ENCODE data around the gene CAMK1D.
A peak's percentile ranks its signal among the peaks of the same experiment; 100 is the strongest.

The CAMK1D gene

GRCh38 chr10:12636571-12636970, 287.2 kb downstream of the CAMK1D start:
- H3K4me1 Mint-ChIP-seq = peaks cover 40 to 74% of the 10 kb centered on the region in 2 donors
- no peaks in the 10 kb centered on the region for H3K9me3 Mint-ChIP-seq
- H3K27me3 Mint-ChIP-seq = no peaks in the 10 kb centered on the region
- H3K27ac Mint-ChIP-seq = peak overlapping the region; percentile 94
- H3K4me3 Mint-ChIP-seq = no peak overlapping the region
- H3K36me3 Mint-ChIP-seq = peaks cover 8 to 14% of the 10 kb centered on the region in 2 donors
- DNase-seq (no peak), ATAC-seq (replicated peaks) (no peak)

- H3K9me3 Mint-ChIP-seq = no peaks in the 10 kb centered on the region
- H3K36me3 Mint-ChIP-seq = peaks cover 4 to 10% of the 10 kb centered on the region in 2 donors
- no peak for ATAC-seq (replicated peaks)
- H3K27me3 Mint-ChIP-seq = no peaks in the 10 kb centered on the region
- peaks cover 39 to 76% of the 10 kb centered on the region in 2 donors for H3K4me1 Mint-ChIP-seq
- H3K27ac Mint-ChIP-seq = peak overlapping the region; percentile 43
- DNase-seq = no peak
- H3K4me3 Mint-ChIP-seq = no peak overlapping the region
These were observed 288.3 kb downstream of the CAMK1D start for GRCh38 chr10:12637649-12638048.

GRCh38 chr10:12638103-12638502, 288.8 kb downstream of the CAMK1D start:
- no peak overlapping the region for H3K4me3 Mint-ChIP-seq
- H3K4me1 Mint-ChIP-seq = peaks cover 36 to 72% of the 10 kb centered on the region in 2 donors
- no peaks in the 10 kb centered on the region for H3K27me3 Mint-ChIP-seq
- no peaks in the 10 kb centered on the region for H3K9me3 Mint-ChIP-seq
- DNase-seq (no peak), ATAC-seq (replicated peaks) (peak; percentile 36 to 44)
- H3K36me3 Mint-ChIP-seq = peaks cover 4 to 7% of the 10 kb centered on the region in 2 donors
- H3K27ac Mint-ChIP-seq = peak overlapping the region; percentile 87

GRCh38 chr10:12638781-12639180, 289.4 kb downstream of the CAMK1D start:
- DNase-seq (no peak), ATAC-seq (replicated peaks) (no peak)
- Mint-ChIP-seq H3K9me3 (no peaks in the 10 kb centered on the region), H3K27ac (peak overlapping the region; percentile 87), H3K4me1 (peaks cover 37 to 71% of the 10 kb centered on the region in 2 donors), H3K4me3 (no peak overlapping the region), H3K36me3 (peaks cover 4 to 7% of the 10 kb centered on the region in 2 donors), H3K27me3 (no peaks in the 10 kb centered on the region)

- H3K27me3 Mint-ChIP-seq = no peaks in the 10 kb centered on the region
- DNase-seq (no peak), ATAC-seq (replicated peaks) (no peak)
- no peak overlapping the region for H3K4me3 Mint-ChIP-seq
- no peak overlapping the region for H3K27ac Mint-ChIP-seq
- no peaks in the 10 kb centered on the region for H3K9me3 Mint-ChIP-seq
- H3K4me1 Mint-ChIP-seq = peaks cover 33 to 71% of the 10 kb centered on the region in 2 donors
- peaks cover 4 to 7% of the 10 kb centered on the region in 2 donors for H3K36me3 Mint-ChIP-seq
These were observed 290.9 kb downstream of the CAMK1D start for GRCh38 chr10:12639996-12640944.

GRCh38 chr10:12642036-12642435, 292.7 kb downstream of the CAMK1D start:
- peaks cover 28 to 60% of the 10 kb centered on the region in 2 donors for H3K4me1 Mint-ChIP-seq
- peaks cover 4 to 7% of the 10 kb centered on the region in 2 donors for H3K36me3 Mint-ChIP-seq
- no peak for ATAC-seq (replicated peaks)
- no peaks in the 10 kb centered on the region for H3K9me3 Mint-ChIP-seq
- no peak overlapping the region for H3K4me3 Mint-ChIP-seq
- DNase-seq = no peak
- H3K27ac Mint-ChIP-seq = no peak overlapping the region
- no peaks in the 10 kb centered on the region for H3K27me3 Mint-ChIP-seq

- Mint-ChIP-seq H3K27ac (no peak overlapping the region), H3K4me3 (no peak overlapping the region), H3K36me3 (peaks cover 5 to 10% of the 10 kb centered on the region in 2 donors), H3K4me1 (peaks cover 28 to 56% of the 10 kb centered on the region in 2 donors), H3K9me3 (no peaks in the 10 kb centered on the region), H3K27me3 (no peaks in the 10 kb centered on the region)
- ATAC-seq (replicated peaks) (no peak), DNase-seq (no peak)
These were observed 293.9 kb downstream of the CAMK1D start for GRCh38 chr10:12643279-12643678.

GRCh38 chr10:12644380-12645144, 295.2 kb downstream of the CAMK1D start:
- H3K36me3 Mint-ChIP-seq = peaks cover 7 to 8% of the 10 kb centered on the region in 2 donors
- H3K27ac Mint-ChIP-seq = peak overlapping the region; percentile 57
- peak overlapping the region; percentile 7 to 15 for H3K4me3 Mint-ChIP-seq
- DNase-seq (no peak), ATAC-seq (replicated peaks) (peak; percentile 90 to 92)
- H3K9me3 Mint-ChIP-seq = no peaks in the 10 kb centered on the region
- H3K4me1 Mint-ChIP-seq = peaks cover 25 to 54% of the 10 kb centered on the region in 2 donors
- no peaks in the 10 kb centered on the region for H3K27me3 Mint-ChIP-seq

- Mint-ChIP-seq H3K4me3 (no peak overlapping the region), H3K27ac (no peak overlapping the region), H3K36me3 (peaks cover 13 to 14% of the 10 kb centered on the region in 2 donors), H3K4me1 (peaks cover 25 to 54% of the 10 kb centered on the region in 2 donors), H3K27me3 (no peaks in the 10 kb centered on the region), H3K9me3 (no peaks in the 10 kb centered on the region)
- no peak for DNase-seq
- no peak for ATAC-seq (replicated peaks)
These were observed 296.1 kb downstream of the CAMK1D start for GRCh38 chr10:12645449-12645848.

GRCh38 chr10:12649012-12649584, 299.8 kb downstream of the CAMK1D start:
- no peak for DNase-seq
- no peak overlapping the region for H3K27ac Mint-ChIP-seq
- no peak overlapping the region for H3K4me3 Mint-ChIP-seq
- no peak for ATAC-seq (replicated peaks)
- H3K4me1 Mint-ChIP-seq = peaks cover 18 to 34% of the 10 kb centered on the region in 2 donors
- H3K36me3 Mint-ChIP-seq = peaks cover 19 to 27% of the 10 kb centered on the region in 2 donors
- peaks cover 0 to 5% of the 10 kb centered on the region in 2 donors for H3K9me3 Mint-ChIP-seq
- no peaks in the 10 kb centered on the region for H3K27me3 Mint-ChIP-seq

- H3K36me3 Mint-ChIP-seq = peaks cover 23 to 30% of the 10 kb centered on the region in 2 donors
- H3K4me1 Mint-ChIP-seq = peaks cover 12 to 24% of the 10 kb centered on the region in 2 donors
- H3K27ac Mint-ChIP-seq = peak overlapping the region; percentile 94
- no peak for DNase-seq
- peaks cover 0 to 5% of the 10 kb centered on the region in 2 donors for H3K9me3 Mint-ChIP-seq
- no peak overlapping the region for H3K4me3 Mint-ChIP-seq
- H3K27me3 Mint-ChIP-seq = no peaks in the 10 kb centered on the region
- no peak for ATAC-seq (replicated peaks)
These were observed 300.8 kb downstream of the CAMK1D start for GRCh38 chr10:12650122-12650521.

- DNase-seq (no peak), ATAC-seq (replicated peaks) (no peak)
- Mint-ChIP-seq H3K27me3 (no peaks in the 10 kb centered on the region), H3K4me3 (no peak overlapping the region), H3K4me1 (peaks cover 11 to 25% of the 10 kb centered on the region in 2 donors), H3K27ac (no peak overlapping the region), H3K9me3 (peaks cover 0 to 5% of the 10 kb centered on the region in 2 donors), H3K36me3 (peaks cover 23 to 31% of the 10 kb centered on the region in 2 donors)
These were observed 301.4 kb downstream of the CAMK1D start for GRCh38 chr10:12650538-12651298.

- peaks cover 14 to 26% of the 10 kb centered on the region in 2 donors for H3K4me1 Mint-ChIP-seq
- DNase-seq (no peak), ATAC-seq (replicated peaks) (peak; percentile 51 to 71)
- peak overlapping the region; percentile 25 for H3K27ac Mint-ChIP-seq
- H3K27me3 Mint-ChIP-seq = no peaks in the 10 kb centered on the region
- peaks cover 0 to 5% of the 10 kb centered on the region in 2 donors for H3K9me3 Mint-ChIP-seq
- H3K4me3 Mint-ChIP-seq = no peak overlapping the region
- H3K36me3 Mint-ChIP-seq = peaks cover 15 to 32% of the 10 kb centered on the region in 2 donors
These were observed 306.6 kb downstream of the CAMK1D start for GRCh38 chr10:12655940-12656339.
